HG03457 (cell line): ENCODE results near the gene SORBS1.

ENCODE experiments used
- ATAC-seq: cut with Tn5 transposase; IDR thresholded peaks from one replicate; pipeline ENCODE4 v1.9.1; 2021; ENCODE audit warnings: moderate number of reproducible peaks; ENCODE audit not compliant: unreplicated experiment

Gene SORBS1

DNA sequence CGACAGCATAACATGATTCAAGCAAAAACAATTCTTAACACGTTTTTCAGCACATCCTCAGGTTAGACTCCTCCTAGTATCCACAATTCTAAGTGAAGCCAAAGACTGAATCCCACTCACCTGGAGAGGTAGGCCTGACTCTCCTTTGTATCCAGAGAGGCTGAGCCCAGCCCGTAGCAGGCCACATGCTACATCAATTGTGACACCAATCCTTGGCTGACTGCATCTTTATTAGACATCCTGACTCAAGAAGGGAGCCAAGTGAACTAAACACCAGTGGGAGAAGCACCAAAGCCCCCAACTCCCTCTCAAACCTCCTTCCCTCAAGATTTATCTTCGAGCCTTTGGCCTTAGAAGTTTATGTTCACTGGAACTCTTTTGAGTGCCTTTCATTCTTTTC lies 144.9 kb downstream of the SORBS1 start:
- no peak for ATAC-seq

GRCh38 chr10:95415621-95416031 lies 145.5 kb downstream of the SORBS1 start:
- no peak for ATAC-seq

- no peak for ATAC-seq
These were observed 146.2 kb downstream of the SORBS1 start for GRCh38 chr10:95414844-95415485.

DNA sequence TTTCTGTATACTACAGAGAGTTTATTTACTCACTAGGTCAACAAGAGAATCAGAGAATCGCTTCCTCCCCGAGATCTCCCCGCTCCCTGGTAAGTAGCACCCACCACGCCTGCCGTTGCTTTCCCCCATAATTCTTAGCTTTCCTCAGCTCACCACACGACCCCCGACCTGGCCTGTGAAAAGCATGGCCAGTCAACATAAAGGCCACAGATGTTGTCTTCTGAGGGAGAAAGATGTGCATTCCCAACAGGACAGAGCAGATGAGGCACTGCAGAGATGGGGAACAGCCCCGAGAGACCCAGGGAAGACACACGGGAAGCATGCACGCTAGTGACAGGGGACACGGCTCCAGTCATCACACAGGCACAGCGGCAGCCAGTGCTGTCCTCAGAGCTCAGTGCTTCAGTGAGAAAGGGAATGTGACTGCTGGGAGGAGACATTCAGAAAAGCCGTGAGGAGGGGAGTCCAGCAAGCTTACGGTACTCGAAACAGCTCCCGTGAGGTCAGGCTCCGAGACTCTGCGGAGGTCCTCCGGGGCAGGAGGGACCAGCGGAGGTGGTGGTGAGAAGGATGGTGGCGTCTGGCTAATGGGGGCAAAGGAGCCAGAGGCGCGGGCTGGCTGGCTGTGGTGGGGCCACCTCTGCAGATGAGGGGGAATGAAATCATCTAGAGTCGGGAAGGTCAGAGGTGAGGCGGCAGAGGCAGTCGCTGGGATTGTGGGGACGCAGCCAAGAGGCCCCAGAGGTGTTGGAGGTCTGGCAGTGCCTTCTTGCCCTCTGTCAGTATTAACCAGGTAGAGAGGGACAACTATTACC lies 146.9 kb downstream of the SORBS1 start:
- no peak for ATAC-seq

DNA sequence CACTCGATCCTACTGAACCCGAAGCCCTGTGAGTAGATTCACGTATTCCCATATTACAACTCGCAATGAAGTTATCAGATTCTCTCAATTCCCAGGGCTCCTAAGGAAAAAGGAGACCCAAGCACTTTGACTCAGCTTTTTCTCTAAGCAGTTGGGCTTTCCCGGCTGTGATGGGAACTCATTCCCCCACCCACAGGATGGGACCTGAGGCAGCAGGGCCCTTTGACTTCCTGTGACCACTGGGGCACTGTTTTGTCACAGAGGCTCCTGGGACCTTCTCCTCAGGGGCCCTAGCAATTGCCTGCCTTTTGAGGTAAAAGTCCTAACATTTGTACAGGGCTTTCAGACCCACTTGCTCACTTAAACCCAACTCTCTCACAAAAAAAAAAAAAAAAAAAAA lies 147.6 kb downstream of the SORBS1 start:
- ATAC-seq, result no peak

GRCh38 chr10:95411635-95412034 lies 149.5 kb downstream of the SORBS1 start:
- no peak for ATAC-seq

DNA sequence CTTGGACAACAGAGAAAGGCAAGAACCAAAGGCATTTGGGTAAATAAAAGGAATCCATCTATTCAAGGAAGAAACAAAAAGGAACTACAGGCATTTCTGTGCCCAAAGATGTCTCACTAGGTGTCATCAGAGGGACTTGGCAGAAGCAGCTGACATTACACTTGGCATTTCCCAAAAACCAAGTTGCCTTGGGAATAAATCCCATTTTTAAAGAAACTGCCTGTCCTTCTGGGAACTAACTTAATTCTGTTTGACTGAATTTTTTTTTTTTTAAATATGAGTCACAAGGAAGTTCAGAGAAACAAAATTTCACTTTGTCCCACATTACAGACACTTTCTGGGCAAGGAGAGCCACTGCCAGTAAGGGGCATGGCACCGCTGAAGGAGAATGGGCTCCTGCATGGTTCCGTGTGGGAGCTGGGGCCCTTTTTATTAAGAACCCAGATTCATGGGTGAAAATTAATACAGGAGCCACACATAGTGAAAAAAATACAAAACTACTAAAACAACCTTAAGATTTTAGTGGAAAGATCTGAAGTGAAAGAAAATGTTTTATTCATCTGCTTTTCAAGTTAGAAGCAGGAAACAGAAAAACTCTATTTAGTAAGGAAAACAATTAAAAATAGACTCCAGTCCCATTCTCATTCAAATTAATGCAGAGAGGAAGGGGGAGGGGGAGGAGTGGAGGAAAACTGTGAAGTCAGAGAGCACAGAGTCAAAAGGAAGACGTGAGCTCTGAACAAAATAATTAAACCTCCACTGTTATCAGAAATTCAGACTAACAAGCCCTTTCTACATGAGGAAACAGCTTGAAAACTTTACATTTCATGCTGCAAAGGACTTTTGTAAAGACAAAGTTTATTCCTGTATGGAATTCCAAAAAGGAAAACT lies 151.9 kb downstream of the SORBS1 start:
- ATAC-seq, result no peak

DNA sequence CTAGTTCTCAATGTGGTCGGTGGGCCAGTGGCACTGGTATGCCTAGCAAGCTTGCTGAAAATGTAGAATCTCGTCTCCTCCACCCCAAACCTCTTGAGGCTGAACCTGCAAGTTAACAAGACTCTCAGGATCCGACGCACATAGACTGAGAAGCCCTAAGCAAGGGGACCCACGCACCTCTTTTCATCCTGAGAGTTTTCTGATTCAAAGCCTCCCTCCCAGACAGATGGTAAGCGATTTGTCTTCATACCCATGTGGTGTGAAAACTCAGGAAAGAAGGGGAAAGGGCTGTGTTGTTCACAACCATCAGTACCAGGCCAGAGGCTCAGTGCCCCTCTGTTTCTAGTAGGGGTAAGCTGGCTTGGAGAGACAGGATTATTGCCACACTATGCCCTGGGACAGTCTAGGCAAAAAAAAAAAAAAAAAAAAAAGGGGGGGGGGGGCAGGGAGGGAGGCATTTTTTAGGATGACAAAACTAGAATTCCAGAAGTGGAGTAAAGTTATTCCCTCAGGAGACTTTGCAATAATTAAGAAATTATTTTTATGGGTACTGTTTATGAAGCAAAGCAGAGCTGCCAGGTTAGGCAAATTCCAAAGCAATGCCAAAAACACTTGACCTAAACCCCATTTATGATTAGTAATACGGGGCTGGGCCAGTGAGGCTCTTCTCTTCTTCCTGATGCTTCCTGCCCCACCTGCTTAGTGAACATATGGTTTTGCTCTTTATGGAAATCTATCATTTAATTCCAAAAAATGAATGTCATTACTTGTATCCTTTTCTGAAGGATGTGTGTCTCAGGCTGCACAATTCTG lies 152.8 kb downstream of the SORBS1 start:
- no peak for ATAC-seq

- no peak for ATAC-seq
These were observed 153.6 kb downstream of the SORBS1 start for GRCh38 chr10:95407546-95407945.

- ATAC-seq, result no peak
These were observed 154.4 kb downstream of the SORBS1 start for GRCh38 chr10:95406651-95407280.

- ATAC-seq, result no peak
These were observed 155.5 kb downstream of the SORBS1 start for GRCh38 chr10:95405655-95406054.

DNA sequence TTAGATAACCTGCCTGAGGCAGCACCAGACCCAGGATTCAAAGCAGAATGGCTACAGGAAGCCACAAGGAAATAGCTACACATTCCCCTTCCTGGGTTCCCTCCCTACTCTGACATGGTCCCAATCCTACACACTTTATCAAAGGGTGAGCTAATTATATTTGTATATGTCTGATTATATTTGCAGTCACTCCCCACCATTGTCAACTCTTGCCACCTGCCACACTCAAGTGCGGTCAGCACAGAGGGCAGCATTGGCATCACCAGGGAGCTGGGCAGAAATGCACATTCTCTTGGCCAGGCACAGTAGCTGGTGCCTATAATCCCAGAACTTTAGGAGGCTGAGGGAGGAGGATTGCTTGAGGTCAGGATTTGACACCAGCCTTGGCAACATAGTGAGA lies 156.3 kb downstream of the SORBS1 start:
- ATAC-seq, result no peak

- no peak for ATAC-seq
These were observed 156.7 kb downstream of the SORBS1 start for GRCh38 chr10:95404462-95404858.

DNA sequence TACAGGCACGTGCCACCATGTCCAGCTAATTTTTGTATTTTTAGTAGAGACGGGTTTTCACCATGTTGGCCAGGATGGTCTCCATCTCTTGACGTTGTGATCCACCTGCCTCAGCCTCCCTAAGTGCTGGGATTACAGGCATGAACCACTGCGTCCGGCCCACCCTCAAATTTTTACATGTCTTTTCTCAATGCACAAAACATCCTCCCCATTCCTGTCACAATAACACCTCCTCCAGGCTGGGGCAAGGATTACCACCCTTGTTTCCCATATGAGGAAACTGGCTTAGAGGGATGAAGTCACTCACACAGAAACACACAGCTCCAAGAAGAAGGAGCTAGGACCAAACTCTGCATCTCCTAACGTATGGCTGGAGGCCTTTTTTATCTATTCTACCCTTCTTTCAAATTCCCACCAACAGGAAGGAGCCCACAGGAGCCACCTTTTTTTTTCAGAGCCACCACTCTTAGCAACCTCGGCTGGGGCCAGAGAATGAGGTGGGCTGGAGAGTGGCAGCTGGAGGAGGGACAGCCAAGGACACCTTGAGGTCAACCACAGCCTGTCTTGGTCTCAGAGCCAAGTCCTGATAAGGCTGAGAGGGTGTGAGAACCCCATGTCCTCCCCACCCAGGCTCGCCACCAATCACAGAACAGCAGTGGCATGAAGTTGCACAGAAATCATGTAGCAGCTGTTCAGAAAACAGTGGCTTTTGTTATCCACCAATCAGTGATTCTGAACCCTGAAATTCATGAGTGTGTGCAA lies 157.3 kb downstream of the SORBS1 start:
- ATAC-seq, result no peak

DNA sequence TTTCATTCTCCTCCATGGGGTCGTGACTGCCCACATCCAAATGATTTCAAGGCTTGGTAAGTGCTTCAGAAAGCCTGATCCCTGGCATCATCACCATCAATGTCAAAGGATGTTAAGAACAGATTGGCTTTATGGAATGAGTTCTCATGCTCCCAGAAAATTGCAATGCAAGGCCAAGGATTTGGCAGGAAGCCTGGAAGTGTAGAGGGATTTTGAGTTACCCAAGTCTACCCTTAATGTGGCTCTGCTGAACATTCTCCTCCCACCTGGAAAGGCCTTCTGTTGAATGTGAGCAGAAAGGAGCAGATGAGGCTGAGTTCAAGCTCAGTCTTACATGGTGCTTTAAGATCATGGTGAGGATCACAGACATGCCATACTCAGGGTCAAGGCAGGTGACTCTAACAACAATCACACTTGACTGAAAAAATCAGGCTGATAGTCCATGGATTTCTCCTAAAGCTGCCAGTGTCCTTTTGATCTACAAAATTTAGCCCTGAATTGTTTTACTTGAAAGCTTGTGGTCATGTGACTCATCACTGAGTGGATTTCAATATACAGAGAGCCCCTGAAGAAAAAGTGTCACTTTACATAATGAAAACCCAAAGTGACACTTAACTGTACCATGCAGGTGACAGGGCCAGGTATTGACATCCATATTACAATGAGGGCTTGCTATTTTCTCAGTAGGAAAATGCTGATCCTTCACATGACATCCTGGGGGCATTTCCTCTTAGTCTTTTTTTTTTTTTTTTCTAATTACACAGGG lies 159.3 kb downstream of the SORBS1 start:
- no peak for ATAC-seq

GRCh38 chr10:95400787-95401186 lies 160.4 kb downstream of the SORBS1 start:
- ATAC-seq, result no peak

- no peak for ATAC-seq
These were observed 162.0 kb downstream of the SORBS1 start for GRCh38 chr10:95399183-95399582.

GRCh38 chr10:95397747-95398146 lies 163.4 kb downstream of the SORBS1 start:
- ATAC-seq, result no peak

DNA sequence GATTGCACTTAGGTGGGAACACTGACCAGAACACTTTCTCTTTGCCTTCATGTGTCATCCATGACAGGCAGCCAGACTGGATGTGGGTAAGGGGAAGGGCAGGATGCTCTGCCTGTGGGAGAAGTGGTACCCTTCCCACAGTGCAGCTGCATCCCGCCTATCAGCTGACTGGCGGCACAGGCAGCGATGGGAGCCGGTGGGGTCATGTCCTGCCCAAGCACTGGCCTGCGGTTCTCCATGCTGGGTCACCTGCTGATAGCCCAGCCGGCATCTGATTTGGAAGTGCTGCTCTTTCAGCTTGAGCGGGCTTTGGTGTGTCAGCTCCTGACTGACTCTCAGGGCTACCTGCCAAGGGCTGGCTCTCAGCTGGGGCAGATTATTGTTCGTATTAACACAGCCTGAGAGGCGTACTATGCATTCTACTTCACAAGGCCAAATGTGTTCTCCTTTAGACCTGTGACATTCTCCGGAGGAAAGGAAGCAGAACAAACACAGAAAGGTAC lies 165.2 kb downstream of the SORBS1 start:
- ATAC-seq, result no peak
